HG02981 (cell line): ENCODE results near the gene CDH15.

Source experiments
- ATAC-seq: cut with Tn5 transposase; IDR thresholded peaks from one replicate; pipeline ENCODE4 v1.9.1; 2021; ENCODE audit warnings: mild to moderate bottlenecking, moderate library complexity; ENCODE audit not compliant: unreplicated experiment

The CDH15 gene

GRCh38 chr16:89198417-89199240 lies 27.1 kb downstream of the CDH15 start:
- no peak for ATAC-seq

DNA sequence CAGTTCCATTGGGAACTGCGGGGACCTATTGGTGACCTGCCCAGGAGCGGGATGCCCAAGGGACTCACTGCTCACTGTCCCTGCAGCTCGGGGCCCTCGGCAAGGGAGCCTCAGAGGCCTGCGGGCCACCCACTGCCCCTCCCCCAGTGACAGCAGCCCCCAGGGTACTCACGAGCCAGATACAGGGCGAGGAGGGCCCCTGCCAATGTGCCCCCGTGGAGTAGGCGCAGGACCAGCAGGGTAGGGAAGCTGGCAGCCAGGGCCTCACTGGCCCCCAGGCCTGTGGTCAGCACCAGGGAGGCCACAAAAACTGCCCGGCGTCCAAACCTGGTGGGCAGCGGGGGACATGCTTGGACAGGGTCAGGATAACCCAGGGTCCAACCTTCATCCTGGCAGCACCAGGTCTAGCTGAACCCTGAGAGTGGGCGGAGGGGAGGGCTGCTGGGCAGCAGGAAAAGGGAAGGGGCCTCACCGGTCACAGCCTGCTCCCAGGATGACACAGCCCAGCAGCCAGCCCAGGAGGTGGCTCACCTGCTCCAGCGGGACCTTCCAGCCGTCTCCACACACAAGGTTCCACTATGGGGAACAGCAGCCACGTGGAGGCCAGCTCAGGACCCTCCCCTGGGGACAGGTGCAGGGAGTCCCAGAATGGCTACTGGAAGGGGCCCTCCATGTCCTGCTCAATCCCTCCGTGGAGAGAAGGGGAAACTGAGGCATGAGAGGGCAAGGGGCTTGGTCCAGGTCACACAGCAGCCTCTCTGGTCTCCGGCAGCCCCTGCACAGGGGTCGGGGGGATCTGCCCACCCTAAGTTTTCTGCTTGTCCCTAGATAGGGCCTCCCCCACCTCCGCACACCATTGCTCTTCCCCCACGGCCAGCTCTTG lies 27.9 kb downstream of the CDH15 start:
- no peak for ATAC-seq

DNA sequence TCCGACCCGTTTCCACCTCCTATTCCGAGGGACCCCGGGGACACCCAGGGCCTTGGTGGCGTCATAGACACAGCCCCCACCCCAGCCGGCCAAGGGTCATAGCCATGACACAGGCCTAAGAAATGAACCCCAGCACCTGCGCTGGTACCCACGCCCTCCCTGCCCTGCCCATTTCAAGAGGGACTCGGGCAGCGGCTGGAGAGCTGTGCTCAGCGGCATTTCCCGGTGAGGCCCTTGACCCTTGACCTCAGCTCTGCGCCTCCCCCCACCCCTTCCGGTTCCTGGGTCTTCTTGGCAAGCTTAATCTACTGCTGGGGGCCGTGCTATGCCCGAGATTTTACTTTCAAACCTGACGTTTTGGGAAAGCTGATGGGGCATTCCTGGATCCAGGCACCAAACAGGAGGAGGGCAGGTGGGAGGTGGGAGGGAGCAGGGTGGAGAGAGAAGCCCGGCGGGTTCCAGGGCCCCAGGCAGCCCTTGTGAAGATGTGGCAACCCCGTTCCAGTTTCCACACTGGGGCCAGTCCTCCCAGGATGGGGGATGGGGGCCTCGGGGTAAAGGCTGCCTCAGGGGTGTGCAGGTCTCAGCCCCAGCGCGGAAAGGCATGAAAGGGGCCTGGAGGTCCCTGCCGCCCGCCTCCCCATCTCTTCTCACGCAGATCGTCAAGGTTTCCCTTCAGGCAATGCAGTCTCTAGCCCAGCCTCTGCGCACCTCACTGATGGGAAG lies 28.7 kb downstream of the CDH15 start, which contains the start of gene SLC22A31:
TSS of gene SLC22A31 (minus strand) at position 414 of the 726 bp plus-strand sequence. CDS start at position 378, 36 bp downstream.
- no peak for ATAC-seq

GRCh38 chr16:89200850-89201411 lies 29.4 kb downstream of the CDH15 start:
- ATAC-seq: no peak

DNA sequence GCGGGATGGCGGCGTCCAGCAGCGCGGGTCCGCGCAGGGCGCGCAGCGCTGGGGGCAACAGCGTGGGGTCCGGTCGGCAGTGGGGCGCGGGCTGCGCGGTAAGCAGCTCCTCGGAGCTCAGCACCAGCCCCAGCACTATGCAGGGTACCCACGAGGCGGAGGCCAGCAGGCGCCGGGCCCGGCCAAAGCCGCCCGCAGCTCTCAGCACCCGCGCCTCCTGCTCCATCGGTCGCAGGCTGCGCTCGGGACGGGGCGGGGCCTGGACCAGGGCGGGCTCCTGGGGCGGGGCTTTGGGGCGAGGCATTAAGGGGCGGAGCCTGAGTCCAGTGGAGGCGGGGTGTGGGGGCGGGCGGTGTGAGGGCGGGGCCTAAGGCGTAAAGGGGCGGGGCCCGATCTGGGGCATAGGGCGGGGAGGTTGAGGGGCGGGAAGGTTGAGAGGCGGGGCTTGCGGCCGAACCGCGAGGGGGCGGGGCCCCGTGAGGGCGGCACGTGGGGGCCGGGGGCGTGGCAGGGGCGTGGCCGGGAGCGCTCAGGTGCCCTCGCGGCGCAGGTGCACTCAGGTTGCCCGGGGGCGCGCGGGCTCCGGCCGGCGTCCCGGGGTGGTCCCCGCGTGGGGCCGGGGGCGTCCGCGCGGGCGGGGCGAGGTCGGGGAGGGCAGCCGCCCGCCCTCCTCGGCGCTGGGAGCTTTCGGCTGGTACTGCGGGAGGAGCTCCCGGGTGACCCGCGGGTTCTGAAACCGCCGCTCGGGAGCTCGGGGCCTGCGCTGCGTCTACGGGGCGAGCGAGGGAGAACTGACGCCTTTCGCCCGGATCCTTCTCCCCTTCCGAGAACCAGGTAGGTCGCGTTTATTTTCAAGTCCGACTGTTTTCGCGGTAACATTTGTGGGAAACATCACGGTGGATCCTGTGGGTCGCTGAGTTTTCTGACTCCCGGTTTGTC lies 30.2 kb downstream of the CDH15 start:
- no peak for ATAC-seq

GRCh38 chr16:89202422-89203215 lies 31.1 kb downstream of the CDH15 start:
- ATAC-seq: no peak

DNA sequence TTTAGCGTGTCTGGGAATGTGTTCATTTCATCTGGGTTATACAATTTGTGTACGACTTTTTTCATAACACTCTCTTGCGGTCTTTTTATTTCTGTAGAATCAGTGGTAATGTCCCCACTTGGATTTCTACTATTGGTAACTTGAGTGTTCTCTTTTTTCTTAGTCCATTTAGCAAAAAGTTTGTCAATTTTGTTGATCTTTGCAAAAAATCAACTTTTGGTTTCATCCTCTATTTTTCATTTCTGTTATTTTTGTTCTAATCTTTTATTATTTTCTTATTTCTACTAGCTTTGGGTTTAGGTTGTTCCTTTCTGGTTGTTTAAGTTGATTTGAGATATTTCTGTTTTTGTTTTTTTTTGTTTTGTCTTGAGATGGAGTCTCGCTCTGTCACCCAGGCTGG lies 36.4 kb downstream of the CDH15 start:
- ATAC-seq: no peak

DNA sequence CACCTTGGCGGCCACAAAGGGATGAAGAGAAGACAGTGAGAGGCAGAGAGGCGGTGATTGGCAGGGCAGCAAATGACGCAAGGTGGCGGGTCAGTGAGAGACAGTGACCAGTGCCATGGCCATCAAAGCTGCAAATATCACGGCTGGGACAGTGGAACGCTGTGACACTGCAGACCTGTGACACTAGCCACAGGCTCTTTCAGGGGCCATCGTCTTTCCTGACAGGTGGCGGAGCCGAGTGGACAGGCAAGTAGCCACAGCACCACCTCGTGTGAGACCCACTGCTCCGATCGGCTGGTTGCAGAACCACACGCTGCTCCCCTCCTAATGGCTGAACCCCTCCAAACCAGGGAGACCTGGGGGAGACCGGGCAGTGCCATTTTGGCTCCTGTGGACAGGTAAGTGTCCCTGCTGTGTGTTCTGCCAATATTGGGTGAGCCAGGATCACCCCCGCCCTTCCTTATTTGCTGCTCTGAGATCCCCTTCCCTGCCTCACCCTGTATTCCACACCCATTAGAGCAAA lies 38.0 kb downstream of the CDH15 start:
- ATAC-seq: no peak

- ATAC-seq: no peak
Measured at GRCh38 chr16:89210165-89210903, 38.8 kb downstream of the CDH15 start.

GRCh38 chr16:89210904-89211515 lies 39.5 kb downstream of the CDH15 start:
- no peak for ATAC-seq

GRCh38 chr16:89216315-89217137 lies 45.0 kb downstream of the CDH15 start:
- ATAC-seq: no peak

- ATAC-seq: no peak
Measured at GRCh38 chr16:89217138-89217387, 45.5 kb downstream of the CDH15 start.

- ATAC-seq: peak; percentile 73
Measured at GRCh38 chr16:89217388-89218191, 46.0 kb downstream of the CDH15 start, which contains the start of gene ZNF778. Gene ZNF778 (plus strand): TSS chr16:89217703. CDS start chr16:89221128, 3,425 bp downstream.

- no peak for ATAC-seq
Measured at GRCh38 chr16:89219365-89219764, 47.8 kb downstream of the CDH15 start.

DNA sequence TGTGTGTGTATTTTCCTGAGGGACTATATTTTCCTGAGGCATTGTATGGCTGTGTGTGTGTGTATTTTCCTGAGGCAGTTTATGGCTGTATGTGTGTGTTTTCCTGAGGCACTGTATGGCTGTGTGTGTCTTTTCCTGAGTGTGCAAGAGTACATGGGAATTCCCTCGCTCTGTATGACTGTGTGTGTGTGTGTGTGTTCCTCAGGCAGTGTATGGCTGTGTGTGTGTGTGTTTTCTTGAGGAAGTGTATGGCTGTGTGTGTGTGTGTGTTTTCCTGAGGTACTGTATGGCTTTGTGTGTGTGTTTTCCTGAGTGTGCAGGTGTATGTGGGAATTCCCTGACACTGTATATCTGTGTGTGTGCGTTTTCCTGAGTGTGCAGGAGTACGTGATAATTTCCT lies 50.1 kb downstream of the CDH15 start:
- ATAC-seq: no peak

- ATAC-seq: no peak
Measured at GRCh38 chr16:89222931-89223330, 51.4 kb downstream of the CDH15 start.
